Stimulated activated effector memory CD8-positive, alpha-beta T cell treated with anti-CD3 and anti-CD28 coated beads, Interleukin-12 subunit alpha, Interleukin-12 subunit beta, amount 100 ng/mL, for 72 hours (primary cell): ENCODE data around the gene PSME2.
"Not testable (repeated sequence)": the region's sequence is repeated elsewhere in the genome, so short reads cannot be mapped to it uniquely, and the experiment has no call there.

Source experiments
- ATAC-seq: fragments of 150-1000 bp; cut with Tn5 transposase; 2 replicates; pipeline ENCODE4 v1.10.0; 2021
- DNase-seq, 2 donors: peaks; one replicate each; pipeline ENCODE4 v3.0.0; 2021 to 2022; ENCODE audit warnings: low spot score in 2 of 2
- H3K27ac Mint-ChIP-seq: one replicate; pipeline ENCODE4 v1.8.0; 2022; ENCODE audit warnings: mild to moderate bottlenecking, mixed read lengths
- H3K36me3 Mint-ChIP-seq: one replicate; pipeline ENCODE4 v1.8.0; 2022; ENCODE audit warnings: mild to moderate bottlenecking, mixed read lengths
- H3K4me1 Mint-ChIP-seq: one replicate; pipeline ENCODE4 v1.8.0; 2022; ENCODE audit warnings: mixed read lengths
- H3K4me3 Mint-ChIP-seq: one replicate; pipeline ENCODE4 v1.8.0; 2022; ENCODE audit warnings: mild to moderate bottlenecking, mixed read lengths
- H3K9me3 Mint-ChIP-seq: one replicate; pipeline ENCODE4 v1.8.0; 2022; ENCODE audit warnings: mixed read lengths

Gene PSME2

DNA sequence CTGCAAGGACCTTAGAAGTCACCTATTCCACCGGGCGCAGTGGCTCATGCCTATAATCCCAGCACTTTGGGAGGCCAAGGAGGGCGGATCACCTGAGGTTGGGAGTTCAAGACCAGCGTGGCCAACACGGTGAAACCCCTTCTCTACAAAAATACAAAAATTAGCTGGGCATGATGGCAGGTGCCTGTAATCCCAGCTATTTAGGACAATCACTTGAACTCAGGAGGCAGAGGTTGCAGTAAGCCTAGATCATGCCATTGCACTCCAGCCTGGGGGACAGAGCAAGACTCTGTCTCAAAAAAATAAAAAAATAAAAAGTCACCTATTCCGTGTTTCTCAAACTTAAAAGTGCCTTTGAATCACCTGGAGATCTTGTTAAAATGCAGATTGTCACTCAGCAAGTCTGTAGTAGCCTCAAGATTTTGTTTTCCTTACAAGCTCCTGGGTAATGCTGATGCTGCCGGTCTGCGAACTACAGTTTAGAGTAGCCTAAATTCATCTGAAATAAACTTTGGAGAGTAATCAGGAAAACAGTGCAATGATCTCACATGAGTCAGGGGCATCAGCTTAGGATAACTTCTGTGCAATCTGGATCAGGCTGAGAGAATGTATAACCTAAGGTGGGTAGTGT is 40.7 kb downstream of the PSME2 start:
- Mint-ChIP-seq H3K4me1 (peaks cover 17% of the 10 kb centered on the region), H3K27ac (peak overlapping the region; percentile 85), H3K36me3 (peaks cover 41% of the 10 kb centered on the region)
- H3K4me3 Mint-ChIP-seq, DNase-seq, ATAC-seq, H3K9me3 Mint-ChIP-seq: not testable (repeated sequence)

DNA sequence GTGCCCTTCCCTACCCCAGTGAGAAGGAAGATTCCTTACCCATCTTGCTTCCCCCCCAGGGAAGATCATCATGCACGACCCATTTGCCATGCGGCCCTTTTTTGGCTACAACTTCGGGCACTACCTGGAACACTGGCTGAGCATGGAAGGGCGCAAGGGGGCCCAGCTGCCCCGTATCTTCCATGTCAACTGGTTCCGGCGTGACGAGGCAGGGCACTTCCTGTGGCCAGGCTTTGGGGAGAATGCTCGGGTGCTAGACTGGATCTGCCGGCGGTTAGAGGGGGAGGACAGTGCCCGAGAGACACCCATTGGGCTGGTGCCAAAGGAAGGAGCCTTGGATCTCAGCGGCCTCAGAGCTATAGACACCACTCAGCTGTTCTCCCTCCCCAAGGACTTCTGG is 43.0 kb downstream of the PSME2 start:
- H3K9me3 Mint-ChIP-seq = no peaks in the 10 kb centered on the region
- ATAC-seq (no peak), DNase-seq (no peak)
- H3K4me3 Mint-ChIP-seq = no peak overlapping the region
- peaks cover 62% of the 10 kb centered on the region for H3K36me3 Mint-ChIP-seq
- H3K4me1 Mint-ChIP-seq = peaks cover 9% of the 10 kb centered on the region
- no peak overlapping the region for H3K27ac Mint-ChIP-seq

DNA sequence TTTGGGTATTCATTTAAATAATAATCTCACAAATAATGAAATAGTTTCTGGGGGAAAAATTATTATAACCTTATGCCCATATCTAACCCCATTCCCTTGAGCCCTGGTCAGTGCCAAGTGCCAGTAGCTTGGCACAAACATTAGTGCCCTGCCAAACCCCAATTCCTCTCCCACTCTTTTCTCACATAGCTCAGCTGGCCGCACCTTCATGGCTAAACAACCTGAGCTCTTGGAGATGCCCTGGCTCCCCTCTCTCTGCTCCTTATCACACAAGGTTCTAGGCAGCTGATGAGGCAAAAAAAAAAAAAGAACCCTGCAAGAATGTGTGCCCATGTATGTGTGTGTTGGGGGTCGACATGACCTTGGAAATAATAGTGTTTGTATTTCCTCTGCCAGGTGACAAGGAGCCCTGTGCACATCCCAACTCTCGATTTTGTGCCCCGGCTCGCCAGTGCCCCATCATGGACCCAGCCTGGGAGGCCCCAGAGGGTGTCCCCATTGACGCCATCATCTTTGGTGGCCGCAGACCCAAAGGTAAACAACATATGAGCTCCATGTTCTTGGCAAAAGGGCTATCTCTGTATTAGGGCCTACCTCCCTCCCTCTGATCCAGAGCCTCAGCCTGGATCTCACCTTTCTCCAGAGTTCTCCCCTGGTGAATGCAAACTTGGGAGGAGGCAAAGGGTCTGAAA is 43.9 kb downstream of the PSME2 start:
- peaks cover 72% of the 10 kb centered on the region for H3K36me3 Mint-ChIP-seq

DNA sequence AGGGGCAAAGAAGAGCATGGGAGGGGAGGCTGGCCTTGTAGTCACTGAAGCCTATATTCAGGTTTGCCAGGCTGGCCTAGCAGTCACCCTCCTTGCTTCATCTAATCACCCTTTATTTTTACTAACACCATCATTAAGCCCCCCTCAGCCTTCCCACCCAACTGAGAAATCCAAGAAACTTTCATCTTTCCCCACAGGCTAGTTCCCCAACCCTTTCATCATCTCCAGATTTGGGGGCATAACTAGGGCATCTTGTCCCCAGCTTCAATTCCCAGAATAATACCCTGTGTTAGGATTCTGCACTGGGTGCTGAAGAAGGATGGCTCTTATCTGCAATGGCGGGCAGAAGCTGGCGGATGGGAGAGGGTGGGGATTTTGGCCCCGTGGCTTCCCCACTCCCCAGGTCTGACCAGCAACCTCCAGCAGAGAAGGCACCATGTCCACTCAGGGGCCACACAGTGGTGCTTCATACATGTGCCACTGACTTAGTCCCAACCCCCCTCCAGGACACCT is 45.4 kb downstream of the PSME2 start:
- peaks cover 87% of the 10 kb centered on the region for H3K36me3 Mint-ChIP-seq
- no peak overlapping the region for H3K4me3 Mint-ChIP-seq
- H3K27ac Mint-ChIP-seq = peak overlapping the region; percentile 10
- ATAC-seq = no peak
- DNase-seq = no peak
- no peaks in the 10 kb centered on the region for H3K9me3 Mint-ChIP-seq
- H3K4me1 Mint-ChIP-seq = peaks cover 12% of the 10 kb centered on the region

More for the DNA sequence above, 43.9 kb downstream of the PSME2 start:
- peaks cover 7% of the 10 kb centered on the region for H3K4me1 Mint-ChIP-seq
- no peaks in the 10 kb centered on the region for H3K9me3 Mint-ChIP-seq
- H3K4me3 Mint-ChIP-seq = no peak overlapping the region
- ATAC-seq (no peak), DNase-seq (no peak)
- H3K27ac Mint-ChIP-seq = no peak overlapping the region

DNA sequence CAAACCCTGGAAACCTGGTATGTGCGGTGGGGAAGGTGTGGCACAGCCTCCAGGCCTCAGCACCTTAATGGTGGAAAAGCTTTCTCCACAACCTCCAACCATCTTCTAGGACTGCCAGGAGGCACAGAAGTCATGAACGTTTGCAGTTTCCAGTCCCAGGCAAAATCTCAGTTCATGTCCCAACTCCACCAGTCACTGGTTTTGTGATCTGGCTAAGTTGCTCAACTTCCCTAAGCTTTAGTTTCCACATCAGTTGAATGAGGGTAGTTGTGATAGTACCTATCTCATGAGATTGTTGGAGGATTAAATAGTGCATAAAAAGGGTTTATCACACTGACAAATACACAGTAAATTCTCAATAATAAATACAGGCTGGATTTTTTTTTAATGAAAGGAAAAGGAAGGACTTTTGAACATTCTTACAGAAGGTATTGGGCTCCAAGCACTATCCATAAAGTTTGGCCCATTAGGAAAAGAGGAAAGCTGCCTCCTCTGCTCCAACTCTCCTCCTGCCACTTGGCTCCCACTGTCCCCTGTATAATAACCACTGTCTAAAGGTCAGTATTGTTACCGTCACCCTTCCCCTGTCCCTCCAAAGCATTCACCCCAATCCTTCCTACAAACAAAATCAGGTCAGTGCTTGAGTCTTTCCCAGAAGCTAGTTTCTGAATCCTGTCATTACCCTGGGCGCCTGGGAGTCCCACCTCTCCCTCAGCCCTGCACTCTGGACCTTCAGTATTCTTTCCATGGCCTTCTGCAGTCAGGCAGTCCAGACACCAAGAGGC is 46.0 kb downstream of the PSME2 start:
- Mint-ChIP-seq H3K4me3 (no peak overlapping the region), H3K36me3 (peaks cover 93% of the 10 kb centered on the region)

DNA sequence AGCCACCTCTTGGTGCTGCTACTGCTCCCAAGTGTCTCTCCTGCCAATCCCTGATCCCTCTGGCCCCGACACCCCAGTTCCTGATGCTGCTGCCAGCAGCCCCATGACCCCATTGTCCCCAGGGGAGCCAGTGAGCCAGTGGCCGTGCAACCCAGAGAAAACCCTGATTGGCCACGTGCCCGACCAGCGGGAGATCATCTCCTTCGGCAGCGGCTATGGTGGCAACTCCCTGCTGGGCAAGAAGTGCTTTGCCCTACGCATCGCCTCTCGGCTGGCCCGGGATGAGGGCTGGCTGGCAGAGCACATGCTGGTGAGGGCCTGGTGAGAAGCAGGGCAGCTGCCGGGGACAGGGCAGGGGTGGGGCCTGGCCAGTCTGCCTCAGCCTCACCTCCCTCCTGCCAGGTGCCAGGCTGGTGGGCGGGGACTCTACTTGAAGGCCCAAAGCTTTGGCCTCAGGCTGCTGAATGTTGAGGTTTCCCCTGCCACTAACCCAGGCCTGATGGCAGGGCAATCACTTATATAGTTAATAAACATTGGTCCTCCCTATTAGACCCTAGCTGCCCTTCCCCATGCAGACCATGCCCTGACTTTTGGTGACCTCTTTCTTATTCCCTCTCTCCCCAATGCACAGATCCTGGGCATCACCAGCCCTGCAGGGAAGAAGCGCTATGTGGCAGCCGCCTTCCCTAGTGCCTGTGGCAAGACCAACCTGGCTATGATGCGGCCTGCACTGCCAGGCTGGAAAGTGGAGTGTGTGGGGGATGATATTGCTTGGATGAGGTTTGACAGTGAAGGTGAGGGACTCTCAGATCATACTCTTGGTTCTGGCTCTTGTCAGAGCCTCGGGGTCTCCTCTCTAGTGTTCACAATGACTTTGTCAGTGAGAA is 47.2 kb downstream of the PSME2 start:
- Mint-ChIP-seq H3K27ac (peak overlapping the region; percentile 60), H3K4me3 (no peak overlapping the region), H3K4me1 (peaks cover 22% of the 10 kb centered on the region), H3K9me3 (no peaks in the 10 kb centered on the region), H3K36me3 (peaks cover 97% of the 10 kb centered on the region)
- no peak for DNase-seq
- no peak for ATAC-seq

More for the DNA sequence above, 46.0 kb downstream of the PSME2 start:
- H3K4me1 Mint-ChIP-seq = peaks cover 15% of the 10 kb centered on the region
- DNase-seq = no peak
- H3K9me3 Mint-ChIP-seq = no peaks in the 10 kb centered on the region
- no peak for ATAC-seq
- peak overlapping the region; percentile 10 for H3K27ac Mint-ChIP-seq

DNA sequence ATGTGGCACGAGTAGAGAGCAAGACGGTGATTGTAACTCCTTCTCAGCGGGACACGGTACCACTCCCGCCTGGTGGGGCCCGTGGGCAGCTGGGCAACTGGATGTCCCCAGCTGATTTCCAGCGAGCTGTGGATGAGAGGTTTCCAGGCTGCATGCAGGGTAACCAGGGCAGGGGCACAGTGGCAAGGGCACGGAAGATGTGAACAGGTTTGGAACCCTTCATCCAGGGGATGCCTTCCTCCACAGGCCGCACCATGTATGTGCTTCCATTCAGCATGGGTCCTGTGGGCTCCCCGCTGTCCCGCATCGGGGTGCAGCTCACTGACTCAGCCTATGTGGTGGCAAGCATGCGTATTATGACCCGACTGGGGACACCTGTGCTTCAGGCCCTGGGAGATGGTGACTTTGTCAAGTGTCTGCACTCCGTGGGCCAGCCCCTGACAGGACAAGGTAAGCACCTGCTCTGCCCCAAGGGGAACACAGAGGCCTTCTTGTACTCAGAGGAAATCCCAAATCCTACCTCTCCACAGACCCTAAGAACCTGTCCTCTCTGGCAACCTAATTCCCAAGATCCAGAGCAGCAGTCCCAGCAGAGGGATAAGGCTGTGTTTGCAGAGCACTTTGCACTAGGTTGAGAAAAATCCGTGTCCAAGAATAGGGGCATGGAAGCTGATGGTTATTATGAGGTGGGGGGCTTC is 48.0 kb downstream of the PSME2 start:
- Mint-ChIP-seq H3K9me3 (no peaks in the 10 kb centered on the region), H3K4me1 (peaks cover 27% of the 10 kb centered on the region), H3K27ac (no peak overlapping the region), H3K36me3 (peaks cover 90% of the 10 kb centered on the region), H3K4me3 (no peak overlapping the region)
- no peak for ATAC-seq
- no peak for DNase-seq

DNA sequence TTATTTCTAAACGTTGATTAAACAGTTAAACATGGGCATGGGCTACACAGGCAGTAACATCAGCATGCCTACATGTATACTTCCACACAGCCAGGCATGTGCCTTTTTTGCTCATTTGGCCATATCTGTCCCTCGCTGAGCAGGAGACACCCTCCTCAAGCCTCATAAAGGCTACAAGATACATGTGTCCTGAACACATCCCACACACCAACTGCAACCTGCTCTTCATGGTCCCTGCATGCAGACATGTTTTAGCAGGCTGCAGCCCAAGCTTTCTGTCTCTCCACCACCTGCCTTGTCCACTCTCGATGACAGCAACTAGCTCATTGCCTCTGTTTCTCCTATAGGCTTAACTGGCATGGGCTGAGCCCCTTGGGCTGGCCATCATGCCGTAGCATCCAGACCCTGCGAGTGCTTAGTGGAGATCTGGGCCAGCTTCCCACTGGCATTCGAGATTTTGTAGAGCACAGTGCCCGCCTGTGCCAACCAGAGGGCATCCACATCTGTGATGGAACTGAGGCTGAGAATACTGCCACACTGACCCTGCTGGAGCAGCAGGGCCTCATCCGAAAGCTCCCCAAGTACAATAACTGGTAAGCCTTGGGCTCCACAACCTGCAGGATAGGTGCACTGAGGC is 49.7 kb downstream of the PSME2 start:
- ATAC-seq (no peak), DNase-seq (no peak)
- Mint-ChIP-seq H3K4me1 (peaks cover 33% of the 10 kb centered on the region), H3K27ac (peak overlapping the region; percentile 98), H3K4me3 (peak overlapping the region; percentile 95), H3K9me3 (no peaks in the 10 kb centered on the region), H3K36me3 (peaks cover 74% of the 10 kb centered on the region)

DNA sequence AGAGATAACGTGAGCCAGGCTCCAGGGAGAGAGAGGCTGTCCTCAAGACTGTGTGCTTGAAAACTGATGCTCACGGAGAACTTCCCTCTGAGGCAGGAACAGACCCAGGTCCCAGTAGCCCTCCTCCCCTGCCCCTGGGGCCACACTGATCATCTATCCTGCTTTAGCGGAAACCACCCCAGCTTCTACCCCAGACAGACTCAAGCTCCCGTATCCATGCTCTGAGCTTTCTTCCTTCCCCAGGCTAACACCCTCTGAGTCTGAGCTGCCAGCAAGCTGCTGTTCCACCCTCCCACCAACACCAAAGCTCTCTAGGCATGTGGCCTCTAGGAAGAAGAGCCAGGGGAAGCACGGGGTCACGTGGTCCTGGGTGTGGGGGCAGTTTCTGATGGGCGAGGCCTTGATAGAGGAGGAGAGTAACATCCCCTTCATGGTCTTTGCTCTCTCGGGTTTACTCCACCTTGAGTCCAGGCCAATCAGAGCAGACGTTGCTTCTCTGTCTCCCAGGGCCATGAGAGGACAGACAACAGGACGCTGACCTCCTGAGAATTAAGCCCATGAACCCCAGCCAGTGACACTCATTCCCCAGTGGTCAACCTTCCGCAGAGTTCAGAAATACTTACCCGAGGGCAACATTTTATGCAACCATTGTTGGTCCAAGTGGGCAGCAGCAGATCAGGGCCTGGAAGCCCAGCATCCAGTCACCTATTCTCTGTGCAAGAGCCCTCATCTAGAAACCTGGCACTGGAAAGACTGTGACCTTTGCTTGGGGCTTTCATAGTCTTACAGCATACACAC is 50.9 kb downstream of the PSME2 start:
- Mint-ChIP-seq H3K27ac (peak overlapping the region; percentile 98), H3K4me3 (peak overlapping the region; percentile 95), H3K9me3 (no peaks in the 10 kb centered on the region), H3K36me3 (peaks cover 62% of the 10 kb centered on the region), H3K4me1 (peaks cover 36% of the 10 kb centered on the region)
- peak; percentile 46 to 87 for DNase-seq
- ATAC-seq = peak; percentile 78

DNA sequence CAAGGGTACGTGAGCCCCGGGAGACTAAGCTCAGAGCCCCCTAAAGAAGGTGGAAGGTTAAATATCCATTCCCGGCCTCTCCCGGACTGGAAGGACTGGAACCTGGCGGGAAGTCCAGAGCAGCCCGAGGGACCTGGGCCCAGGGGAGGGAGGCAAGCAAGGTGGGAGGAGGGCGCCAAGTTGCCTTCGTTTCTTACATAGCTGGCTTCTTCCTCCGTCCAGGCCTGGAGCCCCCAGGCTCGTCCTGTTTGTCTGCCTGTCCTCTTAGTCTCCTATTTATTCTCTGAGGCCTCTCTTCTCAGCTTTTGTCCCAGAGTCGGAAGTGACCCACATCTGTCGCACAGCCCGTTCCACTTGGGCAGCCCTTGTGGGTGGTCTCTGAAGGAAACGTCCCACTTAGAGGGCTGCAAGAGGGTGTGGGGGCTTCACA is 51.6 kb downstream of the PSME2 start:
- Mint-ChIP-seq H3K27ac (peak overlapping the region; percentile 98), H3K9me3 (no peaks in the 10 kb centered on the region), H3K4me1 (peaks cover 39% of the 10 kb centered on the region), H3K36me3 (peaks cover 56% of the 10 kb centered on the region), H3K4me3 (peak overlapping the region; percentile 95)
- peak in 1 of 2 donors; percentile 62 for DNase-seq
- ATAC-seq = no peak

DNA sequence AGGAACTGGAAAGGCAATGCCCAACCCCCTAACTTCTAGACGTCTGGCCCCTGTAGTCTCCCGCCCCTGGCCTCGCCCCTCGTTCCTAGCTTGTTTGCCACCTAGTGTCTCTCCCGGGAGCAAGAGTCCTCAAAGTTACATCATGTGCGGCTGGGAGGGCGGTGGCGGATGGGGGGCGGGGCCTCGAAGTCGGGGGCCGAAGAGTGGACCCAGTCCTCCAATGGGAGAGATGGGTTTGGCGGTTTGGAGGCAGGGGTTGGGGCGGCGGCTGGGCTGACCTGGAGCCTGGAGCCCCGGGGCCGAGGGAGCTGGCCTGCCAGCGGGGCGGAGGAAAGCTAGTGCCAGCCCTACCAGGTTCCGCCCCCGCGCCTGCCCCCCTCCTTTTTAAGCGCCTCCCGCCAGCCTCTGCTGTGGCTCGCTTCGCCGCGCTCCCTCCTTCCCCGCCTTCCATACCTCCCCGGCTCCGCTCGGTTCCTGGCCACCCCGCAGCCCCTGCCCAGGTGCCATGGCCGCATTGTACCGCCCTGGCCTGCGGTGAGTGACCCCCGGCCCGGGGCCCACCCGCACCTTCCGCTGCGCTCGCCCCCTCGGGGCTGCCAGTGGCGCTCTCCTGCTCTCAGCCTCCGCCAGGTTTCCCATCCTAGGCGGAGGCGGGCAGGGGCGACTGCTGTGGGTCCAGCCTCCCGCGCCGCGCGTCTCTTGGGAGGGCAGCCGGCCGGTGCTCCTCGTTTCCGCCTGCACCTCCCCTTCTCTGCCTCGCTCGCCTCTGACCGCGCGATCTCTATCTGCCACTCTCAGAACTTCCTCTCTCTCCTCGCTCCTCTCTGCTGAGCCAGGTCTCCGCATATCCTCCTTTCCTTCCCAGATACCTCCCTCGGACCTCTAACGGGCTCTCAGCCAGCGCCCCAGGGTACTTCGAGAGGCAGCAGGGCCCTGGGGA is 52.2 kb downstream of the PSME2 start, which contains the start of gene PCK2:
Gene PCK2 (plus strand): TSS at position 411 of the 940 bp plus-strand sequence. CDS start 95 bp downstream, at position 506.
- H3K27ac Mint-ChIP-seq = peak within 1 kb of the TSS; percentile 98
- ATAC-seq = peak; percentile 75
- DNase-seq = peak; percentile 64 to 92
- H3K4me3 Mint-ChIP-seq = peak within 1 kb of the TSS; percentile 95
- peaks cover 50% of the 10 kb centered on the region for H3K36me3 Mint-ChIP-seq
- peaks cover 39% of the 10 kb centered on the region for H3K4me1 Mint-ChIP-seq
- no peaks in the 10 kb centered on the region for H3K9me3 Mint-ChIP-seq
